ENCODE data around the gene KREMEN2. TPM values are rescaled to one million over a fixed set of nuclear protein-coding genes. Genes with fewer than 3 reads are reported as not detected.

Gene KREMEN2
- total and polyA plus RNA-seq, 2 donors (not counting 3 experiments of a cell fraction or from before 2014, with no cell fraction given): not detected

GRCh38 chr16:3010510-3010909 is 46.4 kb downstream of the KREMEN2 start:
- ChIA-PET POLR2A (interaction anchor here (1.2 kb wide), 1 partner anchor 9 kb away, joined by 6 read pairs; the partner anchor contains the start of gene TNFRSF12A), CTCF (interaction anchor here (1.8 to 2.0 kb wide), 3 partner anchors 10 to 41 kb away, joined by 4 to 9 read pairs (median 7); partner anchors contain the start of genes PAQR4 and TNFRSF12A)
- dilution Hi-C loops (cut with MboI; ENCODE audit: extremely low pct_ligation_motif_present, low sequenced_read_pairs): no loop called here
- Histone ChIP-seq H3K36me3 (ENCODE audit: control insufficient read depth in 2 of 2, extremely low read depth in 1 of 2, insufficient read depth in 2 of 2, low read length in 2 of 2) (no peaks in the 10 kb centered on the region), H3K79me2 (ENCODE audit: control insufficient read depth, insufficient read depth, low read length) (no peaks in the 10 kb centered on the region), H2AFZ (ENCODE audit: low read depth, low read length) (no peak overlapping the region), H4K20me1 (replicated peaks; ENCODE audit: control insufficient read depth, extremely low read depth, insufficient read depth, low read length) (no peaks in the 10 kb centered on the region), H3K27me3 (ENCODE audit: control insufficient read depth in 2 of 2, insufficient read depth in 2 of 2, low read length in 2 of 2) (peaks cover 20 to 21% of the 10 kb centered on the region in 2 experiments), H3K4me2 (ENCODE audit: insufficient read depth, low read length) (no peak overlapping the region), H3K9me1 (replicated peaks; ENCODE audit: control insufficient read depth, extremely low read depth, insufficient read depth, low read length) (no peaks in the 10 kb centered on the region), H3K9ac (replicated peaks; ENCODE audit: extremely low read depth, insufficient read depth, low read length) (no peak overlapping the region), H3K4me3 (replicated peaks in 1 of 3; ENCODE audit: insufficient read depth in 1 of 3, low read depth in 1 of 3, low read length in 3 of 3) (no peak overlapping the region), H3K27ac (ENCODE audit: insufficient read depth, low read depth, low read length) (no peak overlapping the region), H3K9me3 (replicated peaks; ENCODE audit: control insufficient read depth, insufficient read depth, low read length) (no peaks in the 10 kb centered on the region), H3K4me1 (ENCODE audit: control insufficient read depth, extremely low read depth, insufficient read depth, low read length) (peaks cover 13% of the 10 kb centered on the region)
- no TSS peak for BruUV-seq (replicated peaks)
- intact Hi-C loops (cut with micrococcal nuclease): no loop called here
- DNase-seq (ENCODE audit: low read depth, low spot score): no peak
- no peak for TF ChIP-seq MYC (IDR thresholded peaks at IDR 0.05; ENCODE audit: low read depth, low read length)
- no peak for TF ChIP-seq POLR2AphosphoS5 (IDR thresholded peaks at IDR 0.05; ENCODE audit: insufficient read depth, low read depth, low read length)
- no peak for TF ChIP-seq GATA2 (IDR thresholded peaks at IDR 0.05; ENCODE audit: insufficient read depth, insufficient read length, low read depth, low read length)
- no peak for TF ChIP-seq CTCF (IDR thresholded peaks at IDR 0.05; ENCODE audit: extremely low read depth in 1 of 2, insufficient read depth in 1 of 2, low read depth in 1 of 2, low read length in 2 of 2)
- no peak for TF ChIP-seq JUN (IDR thresholded peaks at IDR 0.05; ENCODE audit: borderline replicate concordance, insufficient read depth, insufficient read length, low read depth)
- no peak for TF ChIP-seq POLR2A (IDR thresholded peaks at IDR 0.05; ENCODE audit: low read depth, low read length)
- TF ChIP-seq FOS (IDR thresholded peaks at IDR 0.05; ENCODE audit: borderline replicate concordance, insufficient read depth, low read length): no peak
- no peak for TF ChIP-seq MAX (IDR thresholded peaks at IDR 0.05; ENCODE audit: insufficient read depth, insufficient read length)
- TF ChIP-seq EZH2 (IDR thresholded peaks at IDR 0.05; ENCODE audit: borderline replicate concordance, low read depth, low read length, severe bottlenecking): no peak
- FAIRE-seq: no peak

Measured in endothelial cell of umbilical vein (primary cell).